ENCODE data around the gene KLHL29. TPM values are rescaled to one million over a fixed set of nuclear protein-coding genes. Genes with fewer than 3 reads are reported as not detected.

KLHL29 gene
- total and polyA plus RNA-seq, 10 of the 15 experiments (the other 5 are each of a cell fraction or from before 2014, with no cell fraction given), result 1.4 to 19.5 (median 6.1) TPM

DNA sequence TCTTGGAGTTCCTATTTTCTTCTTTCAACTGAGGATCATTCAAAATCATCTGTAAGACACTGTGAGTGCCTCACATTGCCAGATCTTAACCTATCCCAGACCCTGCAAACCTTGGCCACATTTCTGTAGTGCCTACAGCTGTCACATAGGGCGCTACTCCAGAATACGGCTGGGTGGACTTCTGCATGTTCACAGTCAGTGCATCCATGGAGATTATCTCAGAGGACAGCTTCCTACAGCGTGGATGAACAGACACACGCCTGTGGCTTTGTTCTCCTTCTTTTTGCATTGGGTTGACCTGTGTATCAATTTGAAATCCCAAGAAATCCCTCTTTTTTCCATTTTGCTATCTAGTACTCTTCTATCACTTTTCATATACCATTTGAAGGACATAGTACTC lies 1.9 kb upstream of the KLHL29 start:
- Histone ChIP-seq H3K36me3 (ENCODE audit: control insufficient read depth in 2 of 2, insufficient read depth in 2 of 2, low read length in 1 of 2) (no peaks in the 10 kb centered on the region), H2AFZ (ENCODE audit: control insufficient read depth, low read depth, low read length) (no peak overlapping the region), H3K27me3 (replicated peaks in 1 of 2; ENCODE audit: control insufficient read depth in 2 of 2, insufficient read depth in 2 of 2, low read length in 1 of 2) (no peaks in the 10 kb centered on the region), H4K20me1 (ENCODE audit: control insufficient read depth, insufficient read depth) (no peaks in the 10 kb centered on the region), H3K9me3 (replicated peaks; ENCODE audit: control insufficient read depth, insufficient read depth, low read length) (no peaks in the 10 kb centered on the region), H3K4me3 (no peak overlapping the region), H3K79me2 (ENCODE audit: control insufficient read depth, insufficient read depth, low read length) (peaks cover 20% of the 10 kb centered on the region), H3K4me2 (ENCODE audit: control insufficient read depth, insufficient read depth) (no peak overlapping the region), H3K9ac (ENCODE audit: control insufficient read depth, insufficient read depth, low read length) (no peak overlapping the region), H3K27ac (ENCODE audit: control insufficient read depth, insufficient read depth) (no peak overlapping the region), H3K4me1 (ENCODE audit: control insufficient read depth, insufficient read depth, low read length) (peaks cover 32% of the 10 kb centered on the region)
- no peak for FAIRE-seq
- intact Hi-C loops (cut with micrococcal nuclease; ENCODE audit: unreplicated experiment) (no loop called here), in situ Hi-C loops (cut with MboI) (loop anchor here (25.0 kb wide), 1 partner anchor 979 kb away; the partner anchor contains the start of gene ITSN2)
- RAD21 ChIA-PET (ENCODE audit: unreplicated experiment), result no interaction called here
- CTCF ChIA-PET, result interaction anchor here (1.2 to 1.4 kb wide), 2 partner anchors 9 to 10 kb away, joined by 3 read pairs; no protein-coding TSS in a partner anchor
- no peak for DNase-seq (ENCODE audit: low read depth, low spot score)
- WGBS (ENCODE audit: insufficient coverage, insufficient replicate concordance, low lambda C conversion rate, missing lambda C conversion rate), result 67% methylated on average over 4 of the region's 4 CpGs
- POLR2A ChIA-PET, result no interaction called here
- SMC1A ChIA-PET (ENCODE audit: uncharacterized antibody, unreplicated experiment), result no interaction called here
- no peak for ATAC-seq
- BruUV-seq (replicated peaks), result no TSS peak
- TF ChIP-seq, protein P1, sequence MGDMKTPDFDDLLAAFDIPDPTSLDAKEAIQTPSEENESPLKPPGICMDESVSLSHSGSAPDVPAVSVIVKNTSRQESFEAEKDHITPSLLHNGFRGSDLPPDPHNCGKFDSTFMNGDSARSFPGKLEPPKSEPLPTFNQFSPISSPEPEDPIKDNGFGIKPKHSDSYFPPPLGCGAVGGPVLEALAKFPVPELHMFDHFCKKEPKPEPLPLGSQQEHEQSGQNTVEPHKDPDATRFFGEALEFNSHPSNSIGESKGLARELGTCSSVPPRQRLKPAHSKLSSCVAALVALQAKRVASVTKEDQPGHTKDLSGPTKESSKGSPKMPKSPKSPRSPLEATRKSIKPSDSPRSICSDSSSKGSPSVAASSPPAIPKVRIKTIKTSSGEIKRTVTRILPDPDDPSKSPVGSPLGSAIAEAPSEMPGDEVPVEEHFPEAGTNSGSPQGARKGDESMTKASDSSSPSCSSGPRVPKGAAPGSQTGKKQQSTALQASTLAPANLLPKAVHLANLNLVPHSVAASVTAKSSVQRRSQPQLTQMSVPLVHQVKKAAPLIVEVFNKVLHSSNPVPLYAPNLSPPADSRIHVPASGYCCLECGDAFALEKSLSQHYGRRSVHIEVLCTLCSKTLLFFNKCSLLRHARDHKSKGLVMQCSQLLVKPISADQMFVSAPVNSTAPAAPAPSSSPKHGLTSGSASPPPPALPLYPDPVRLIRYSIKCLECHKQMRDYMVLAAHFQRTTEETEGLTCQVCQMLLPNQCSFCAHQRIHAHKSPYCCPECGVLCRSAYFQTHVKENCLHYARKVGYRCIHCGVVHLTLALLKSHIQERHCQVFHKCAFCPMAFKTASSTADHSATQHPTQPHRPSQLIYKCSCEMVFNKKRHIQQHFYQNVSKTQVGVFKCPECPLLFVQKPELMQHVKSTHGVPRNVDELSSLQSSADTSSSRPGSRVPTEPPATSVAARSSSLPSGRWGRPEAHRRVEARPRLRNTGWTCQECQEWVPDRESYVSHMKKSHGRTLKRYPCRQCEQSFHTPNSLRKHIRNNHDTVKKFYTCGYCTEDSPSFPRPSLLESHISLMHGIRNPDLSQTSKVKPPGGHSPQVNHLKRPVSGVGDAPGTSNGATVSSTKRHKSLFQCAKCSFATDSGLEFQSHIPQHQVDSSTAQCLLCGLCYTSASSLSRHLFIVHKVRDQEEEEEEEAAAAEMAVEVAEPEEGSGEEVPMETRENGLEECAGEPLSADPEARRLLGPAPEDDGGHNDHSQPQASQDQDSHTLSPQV (IDR thresholded peaks at IDR 0.05), result no peak
- TF ChIP-seq NR2C1 (IDR thresholded peaks at IDR 0.05), result no peak
- TF ChIP-seq BCLAF1 (IDR thresholded peaks at IDR 0.05), result no peak
- no peak for TF ChIP-seq GABPA (IDR thresholded peaks at IDR 0.05; ENCODE audit: low read depth)
- TF ChIP-seq SREBF1 (IDR thresholded peaks at IDR 0.05; ENCODE audit: low read length), result no peak
- no peak for TF ChIP-seq MLLT1 (IDR thresholded peaks at IDR 0.05)
- TF ChIP-seq, protein P2, sequence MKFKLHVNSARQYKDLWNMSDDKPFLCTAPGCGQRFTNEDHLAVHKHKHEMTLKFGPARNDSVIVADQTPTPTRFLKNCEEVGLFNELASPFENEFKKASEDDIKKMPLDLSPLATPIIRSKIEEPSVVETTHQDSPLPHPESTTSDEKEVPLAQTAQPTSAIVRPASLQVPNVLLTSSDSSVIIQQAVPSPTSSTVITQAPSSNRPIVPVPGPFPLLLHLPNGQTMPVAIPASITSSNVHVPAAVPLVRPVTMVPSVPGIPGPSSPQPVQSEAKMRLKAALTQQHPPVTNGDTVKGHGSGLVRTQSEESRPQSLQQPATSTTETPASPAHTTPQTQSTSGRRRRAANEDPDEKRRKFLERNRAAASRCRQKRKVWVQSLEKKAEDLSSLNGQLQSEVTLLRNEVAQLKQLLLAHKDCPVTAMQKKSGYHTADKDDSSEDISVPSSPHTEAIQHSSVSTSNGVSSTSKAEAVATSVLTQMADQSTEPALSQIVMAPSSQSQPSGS (IDR thresholded peaks at IDR 0.05; ENCODE audit: low read length), result no peak
- no peak for TF ChIP-seq SP1 (IDR thresholded peaks at IDR 0.05; ENCODE audit: low read depth, low read length)
- TF ChIP-seq HCFC1 (IDR thresholded peaks at IDR 0.05; ENCODE audit: low read length), result no peak
- TF ChIP-seq BHLHE40 (IDR thresholded peaks at IDR 0.05; ENCODE audit: borderline replicate concordance in 1 of 2, low read depth in 2 of 2, low read length in 1 of 2), result no peak
- TF ChIP-seq HDAC6 (IDR thresholded peaks at IDR 0.05; ENCODE audit: unreplicated experiment), result no peak
- TF ChIP-seq, protein P3, sequence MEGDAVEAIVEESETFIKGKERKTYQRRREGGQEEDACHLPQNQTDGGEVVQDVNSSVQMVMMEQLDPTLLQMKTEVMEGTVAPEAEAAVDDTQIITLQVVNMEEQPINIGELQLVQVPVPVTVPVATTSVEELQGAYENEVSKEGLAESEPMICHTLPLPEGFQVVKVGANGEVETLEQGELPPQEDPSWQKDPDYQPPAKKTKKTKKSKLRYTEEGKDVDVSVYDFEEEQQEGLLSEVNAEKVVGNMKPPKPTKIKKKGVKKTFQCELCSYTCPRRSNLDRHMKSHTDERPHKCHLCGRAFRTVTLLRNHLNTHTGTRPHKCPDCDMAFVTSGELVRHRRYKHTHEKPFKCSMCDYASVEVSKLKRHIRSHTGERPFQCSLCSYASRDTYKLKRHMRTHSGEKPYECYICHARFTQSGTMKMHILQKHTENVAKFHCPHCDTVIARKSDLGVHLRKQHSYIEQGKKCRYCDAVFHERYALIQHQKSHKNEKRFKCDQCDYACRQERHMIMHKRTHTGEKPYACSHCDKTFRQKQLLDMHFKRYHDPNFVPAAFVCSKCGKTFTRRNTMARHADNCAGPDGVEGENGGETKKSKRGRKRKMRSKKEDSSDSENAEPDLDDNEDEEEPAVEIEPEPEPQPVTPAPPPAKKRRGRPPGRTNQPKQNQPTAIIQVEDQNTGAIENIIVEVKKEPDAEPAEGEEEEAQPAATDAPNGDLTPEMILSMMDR (IDR thresholded peaks at IDR 0.05 in 2 of 3, conservative IDR thresholded peaks at IDR 0.05 in 1 of 3; ENCODE audit: control insufficient read depth in 2 of 3, extremely low read depth in 1 of 3, insufficient read depth in 1 of 3, low read depth in 3 of 3, low read length in 3 of 3), result no peak
- TF ChIP-seq SMARCA5 (IDR thresholded peaks at IDR 0.05), result no peak
